ENCODE results near the gene FMNL2.

- TF ChIP-seq CTCF (IDR thresholded peaks at IDR 0.05; ENCODE audit: insufficient read depth, low read depth, low read length) (no peak), EZH2 (IDR thresholded peaks at IDR 0.05; ENCODE audit: insufficient read depth, low read length) (no peak)
Measured at GRCh38 chr2:152485954-152486736, 151.2 kb downstream of the FMNL2 start.

Measured in astrocyte (in vitro differentiated cells and primary cell).